Uterus (tissue), 4 donors: ENCODE measurements around the gene UBL3. TPM values are rescaled to one million over a fixed set of nuclear protein-coding genes. Genes with fewer than 3 reads are reported as not detected.

Experiments
- DNase-seq, 2 donors: peaks; one replicate each; pipeline ENCODE4 v3.0.0-alpha.2; 2019 to 2020
- H3K27ac ChIP-seq, 2 donors: fragments of 200-600 bp; sonication (generic); 1 replicate in 1 of 2; 2 replicates in 1 of 2; pipeline ENCODE4 v1.5.1; 2016 to 2018
- H3K27me3 ChIP-seq, 2 donors: fragments of 200-600 bp; sonication (generic); one replicate each; pipeline ENCODE4 v1.5.1; 2018 to 2019; ENCODE audit warnings: control low read depth in 1 of 2
- H3K36me3 ChIP-seq, 2 donors: fragments of 200-600 bp; sonication (generic); one replicate each; pipeline ENCODE4 v1.5.1; 2019; ENCODE audit warnings: control low read depth in 1 of 2
- H3K4me1 ChIP-seq, 2 donors: fragments of 200-600 bp; sonication (generic); one replicate each; pipeline ENCODE4 v1.5.1; 2018 to 2019; ENCODE audit warnings: control low read depth in 1 of 2
- H3K4me3 ChIP-seq, 2 donors: fragments of 200-600 bp; sonication (generic); 1 replicate in 1 of 2; 2 replicates in 1 of 2; pipeline ENCODE4 v1.5.1; 2018 to 2019; ENCODE audit warnings: mild to moderate bottlenecking in 1 of 2
- H3K9me3 ChIP-seq, 2 donors: fragments of 200-600 bp; sonication (generic); one replicate each; pipeline ENCODE4 v1.5.1; 2019; ENCODE audit warnings: control low read depth in 1 of 2
- POLR2A ChIP-seq, 2 donors: fragments of 450-650 bp; IDR thresholded peaks; one replicate each; pipeline ENCODE4 v1.6.1; 2016; ENCODE audit warnings: antibody characterized with exemption in 2 of 2, mild to moderate bottlenecking in 1 of 2, moderate library complexity in 1 of 2
- intact Hi-C: fragments of 100-400 bp; cut with DNase I; formaldehyde crosslinking; loops from one replicate; pipeline ENCODE4 v1.15.1; 2023; ENCODE audit warnings: low total_unique reads
- total RNA-seq, 4 donors: library from RNA; depleted of rRNA in 3 of 4; stranded (reverse); fragments of >200 nt in 3 of 4; gene quantifications; one replicate each; pipeline versions ENCODE4 v1.1.0 to v1.2.4, GENCODE V29; 2014 to 2023
- TF ChIP-seq, protein P1 (sequence below), 4 experiments: fragments of 200-600 bp in 2 of 4; fragments of 450-650 bp in 2 of 4; sonication (generic) in 2 of 4; IDR thresholded peaks; one replicate each; pipeline ENCODE4 v1.5.1; 2016 to 2019; ENCODE audit warnings: antibody characterized with exemption in 4 of 4, mild to moderate bottlenecking in 2 of 4, moderate library complexity in 1 of 4
- donor health status: DM: yes; HTN: yes; CAD: no.

The UBL3 gene
- total RNA-seq, 4 donors from 2014 or later, result 30.2 to 59.7 (median 56.8) TPM

DNA sequence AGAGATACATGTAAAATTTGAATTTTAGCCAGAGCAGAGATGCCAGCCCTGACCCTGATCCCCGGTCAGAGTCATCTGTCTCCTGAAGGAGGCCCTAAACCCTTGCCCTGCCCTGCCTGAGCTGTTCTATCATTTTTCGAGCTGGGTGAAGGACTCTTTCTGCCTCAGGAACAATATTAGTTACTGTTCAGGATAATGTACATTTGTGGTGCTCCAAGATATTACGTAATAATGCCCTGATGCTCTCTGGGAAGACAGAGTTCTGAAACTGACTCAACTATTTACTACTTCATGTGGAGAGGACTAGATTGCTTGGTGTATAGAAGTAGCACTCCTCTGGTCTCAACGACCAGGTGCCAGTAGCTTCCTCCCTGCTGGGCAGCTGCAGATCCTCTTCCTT, 37.9 kb upstream of the UBL3 start:
- DNase-seq, result no peak
- Histone ChIP-seq H3K9me3 (no peaks in the 10 kb centered on the region), H3K27ac (peak overlapping the region; percentile 43 to 57)

DNA sequence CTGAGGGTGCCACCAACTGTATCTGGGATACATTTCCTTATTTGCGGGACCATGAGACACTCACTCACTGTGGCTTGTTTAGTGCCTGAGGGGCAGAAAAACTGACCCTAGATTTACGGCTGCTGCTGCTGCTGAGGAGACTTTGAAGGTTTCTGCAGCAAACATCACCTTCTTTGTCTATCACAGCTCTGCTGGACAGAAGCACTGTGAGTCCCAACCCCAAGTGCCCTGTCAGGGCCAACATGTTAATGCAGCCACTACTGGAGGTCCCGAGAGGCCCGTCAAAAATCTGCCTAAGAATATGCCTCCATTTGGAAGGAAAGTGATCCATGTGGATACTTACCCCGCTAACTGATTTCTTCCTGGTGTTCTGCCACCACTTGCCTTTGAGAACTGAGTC, 37.3 kb upstream of the UBL3 start:
- Histone ChIP-seq H3K4me1 (no peaks in the 10 kb centered on the region), H3K27me3 (no peaks in the 10 kb centered on the region), H3K36me3 (no peaks in the 10 kb centered on the region), H3K4me3 (no peak overlapping the region), H3K9me3 (no peaks in the 10 kb centered on the region), H3K27ac (peak overlapping the region in 1 of 2 donors; percentile 57)
- intact Hi-C loops, result no loop called here
- DNase-seq, result no peak
- TF ChIP-seq, protein P1, sequence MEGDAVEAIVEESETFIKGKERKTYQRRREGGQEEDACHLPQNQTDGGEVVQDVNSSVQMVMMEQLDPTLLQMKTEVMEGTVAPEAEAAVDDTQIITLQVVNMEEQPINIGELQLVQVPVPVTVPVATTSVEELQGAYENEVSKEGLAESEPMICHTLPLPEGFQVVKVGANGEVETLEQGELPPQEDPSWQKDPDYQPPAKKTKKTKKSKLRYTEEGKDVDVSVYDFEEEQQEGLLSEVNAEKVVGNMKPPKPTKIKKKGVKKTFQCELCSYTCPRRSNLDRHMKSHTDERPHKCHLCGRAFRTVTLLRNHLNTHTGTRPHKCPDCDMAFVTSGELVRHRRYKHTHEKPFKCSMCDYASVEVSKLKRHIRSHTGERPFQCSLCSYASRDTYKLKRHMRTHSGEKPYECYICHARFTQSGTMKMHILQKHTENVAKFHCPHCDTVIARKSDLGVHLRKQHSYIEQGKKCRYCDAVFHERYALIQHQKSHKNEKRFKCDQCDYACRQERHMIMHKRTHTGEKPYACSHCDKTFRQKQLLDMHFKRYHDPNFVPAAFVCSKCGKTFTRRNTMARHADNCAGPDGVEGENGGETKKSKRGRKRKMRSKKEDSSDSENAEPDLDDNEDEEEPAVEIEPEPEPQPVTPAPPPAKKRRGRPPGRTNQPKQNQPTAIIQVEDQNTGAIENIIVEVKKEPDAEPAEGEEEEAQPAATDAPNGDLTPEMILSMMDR (IDR thresholded peaks at IDR 0.05), result no peak
- TF ChIP-seq POLR2A (IDR thresholded peaks at IDR 0.05), result no peak

More for the DNA sequence above, 37.9 kb upstream of the UBL3 start:
- H3K4me1 ChIP-seq, result no peaks in the 10 kb centered on the region
- no peaks in the 10 kb centered on the region for H3K27me3 ChIP-seq
- intact Hi-C loops, result no loop called here
- no peaks in the 10 kb centered on the region for H3K36me3 ChIP-seq
- TF ChIP-seq POLR2A (IDR thresholded peaks at IDR 0.05), result no peak
- TF ChIP-seq, protein P1 (IDR thresholded peaks at IDR 0.05), result no peak
- no peak overlapping the region for H3K4me3 ChIP-seq

DNA sequence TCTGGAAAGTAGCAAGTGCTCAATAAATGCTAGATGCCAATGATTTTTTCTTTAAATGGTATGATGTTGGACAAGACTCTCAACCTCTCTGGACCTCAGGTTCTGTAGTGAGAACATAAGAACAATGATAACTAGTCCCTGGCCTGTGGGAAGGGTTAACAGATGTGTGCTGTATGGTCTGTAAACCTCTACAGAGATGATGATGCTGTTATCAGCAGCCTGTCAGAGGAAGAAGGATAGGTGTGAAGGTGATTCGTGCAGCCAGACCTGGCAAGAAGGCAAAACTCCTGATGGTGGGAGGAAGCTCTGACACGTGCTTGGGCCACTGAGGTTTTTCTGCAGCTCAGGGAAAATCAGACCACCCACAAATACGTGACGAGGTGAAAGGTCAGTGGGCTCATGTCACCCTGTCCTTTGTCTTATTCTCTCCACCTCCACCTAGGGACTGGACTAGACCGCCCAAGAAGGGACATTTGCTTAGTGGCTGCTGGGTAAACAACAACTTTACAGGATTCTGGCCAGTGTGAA, 36.7 kb upstream of the UBL3 start:
- Histone ChIP-seq H3K27me3 (no peaks in the 10 kb centered on the region), H3K9me3 (no peaks in the 10 kb centered on the region), H3K4me1 (no peaks in the 10 kb centered on the region), H3K27ac (peak overlapping the region in 1 of 2 donors; percentile 57), H3K4me3 (no peak overlapping the region), H3K36me3 (no peaks in the 10 kb centered on the region)
- intact Hi-C loops, result no loop called here
- DNase-seq, result no peak
- no peak for TF ChIP-seq POLR2A (IDR thresholded peaks at IDR 0.05)
- TF ChIP-seq, protein P1 (IDR thresholded peaks at IDR 0.05), result no peak

DNA sequence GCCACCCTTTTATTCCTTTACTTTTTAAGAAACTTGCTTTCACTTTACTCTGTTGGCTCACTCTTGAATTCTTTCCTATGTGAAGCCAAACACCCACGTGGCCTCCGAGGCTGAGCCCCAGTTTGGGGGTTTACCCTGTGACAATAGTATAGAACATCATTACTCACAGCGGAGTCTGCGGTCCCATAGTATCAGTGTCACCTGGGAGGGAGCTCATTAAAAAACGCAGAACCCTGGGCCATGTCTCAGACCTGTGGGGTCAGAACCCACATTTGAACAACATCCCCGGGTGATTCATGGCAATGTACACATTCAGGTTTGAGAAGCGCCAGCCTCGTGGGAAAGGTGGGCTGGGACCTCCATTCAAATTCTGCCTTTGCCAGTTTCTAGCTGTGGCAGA, 36.0 kb upstream of the UBL3 start:
- no peak for DNase-seq
- Histone ChIP-seq H3K36me3 (no peaks in the 10 kb centered on the region), H3K4me3 (no peak overlapping the region), H3K4me1 (no peaks in the 10 kb centered on the region), H3K27ac (peak overlapping the region in 1 of 2 donors; percentile 57), H3K9me3 (no peaks in the 10 kb centered on the region), H3K27me3 (no peaks in the 10 kb centered on the region)
- intact Hi-C loops, result no loop called here
- TF ChIP-seq, protein P1 (IDR thresholded peaks at IDR 0.05), result no peak
- no peak for TF ChIP-seq POLR2A (IDR thresholded peaks at IDR 0.05)

DNA sequence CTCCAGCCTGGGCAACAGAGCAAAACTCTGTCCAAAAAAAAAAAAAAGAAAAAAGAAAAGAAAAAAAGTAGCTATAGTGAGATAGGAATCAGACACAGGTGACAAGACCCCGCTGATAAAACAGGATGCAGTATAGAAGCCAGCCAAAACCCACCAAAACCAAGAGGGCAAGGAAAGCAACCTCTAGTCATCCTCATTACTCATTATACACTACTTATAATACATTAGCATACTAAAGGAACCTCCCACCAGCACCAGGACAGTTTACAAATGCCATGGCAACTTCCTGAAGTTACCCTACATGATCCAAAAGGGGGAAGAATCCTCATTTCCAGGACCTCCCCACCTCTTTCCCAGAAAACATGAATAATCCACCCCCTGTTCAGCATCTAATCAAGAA, 35.6 kb upstream of the UBL3 start:
- TF ChIP-seq, protein P1 (IDR thresholded peaks at IDR 0.05), result no peak
- TF ChIP-seq POLR2A (IDR thresholded peaks at IDR 0.05), result no peak
- H3K27ac ChIP-seq, result peak overlapping the region in 1 of 2 donors; percentile 57
- intact Hi-C loops, result no loop called here

More for the DNA sequence above, 35.6 kb upstream of the UBL3 start:
- Histone ChIP-seq H3K4me1 (no peaks in the 10 kb centered on the region), H3K36me3 (no peaks in the 10 kb centered on the region), H3K9me3 (no peaks in the 10 kb centered on the region), H3K4me3 (no peak overlapping the region), H3K27me3 (no peaks in the 10 kb centered on the region)
- no peak for DNase-seq
